ENCODE results near the gene SSBP3.

GRCh38 chr1:54230507-54231339 is 175.5 kb downstream of the SSBP3 start:
- TF ChIP-seq, protein P1, sequence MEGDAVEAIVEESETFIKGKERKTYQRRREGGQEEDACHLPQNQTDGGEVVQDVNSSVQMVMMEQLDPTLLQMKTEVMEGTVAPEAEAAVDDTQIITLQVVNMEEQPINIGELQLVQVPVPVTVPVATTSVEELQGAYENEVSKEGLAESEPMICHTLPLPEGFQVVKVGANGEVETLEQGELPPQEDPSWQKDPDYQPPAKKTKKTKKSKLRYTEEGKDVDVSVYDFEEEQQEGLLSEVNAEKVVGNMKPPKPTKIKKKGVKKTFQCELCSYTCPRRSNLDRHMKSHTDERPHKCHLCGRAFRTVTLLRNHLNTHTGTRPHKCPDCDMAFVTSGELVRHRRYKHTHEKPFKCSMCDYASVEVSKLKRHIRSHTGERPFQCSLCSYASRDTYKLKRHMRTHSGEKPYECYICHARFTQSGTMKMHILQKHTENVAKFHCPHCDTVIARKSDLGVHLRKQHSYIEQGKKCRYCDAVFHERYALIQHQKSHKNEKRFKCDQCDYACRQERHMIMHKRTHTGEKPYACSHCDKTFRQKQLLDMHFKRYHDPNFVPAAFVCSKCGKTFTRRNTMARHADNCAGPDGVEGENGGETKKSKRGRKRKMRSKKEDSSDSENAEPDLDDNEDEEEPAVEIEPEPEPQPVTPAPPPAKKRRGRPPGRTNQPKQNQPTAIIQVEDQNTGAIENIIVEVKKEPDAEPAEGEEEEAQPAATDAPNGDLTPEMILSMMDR (IDR thresholded peaks at IDR 0.05): no peak
- no peak for TF ChIP-seq ZFX (IDR thresholded peaks at IDR 0.05; ENCODE audit: borderline replicate concordance)
